Fibroblast of mammary gland (primary cell): ENCODE measurements around the gene CYP2W1.

Experiments
- DNase-seq: peaks from one replicate; pipeline ENCODE4 v3.0.0-alpha.2; 2010; ENCODE audit warnings: low read depth
- H3K4me3 ChIP-seq: 2 replicates; pipeline ENCODE4 v1.5.1; 2011; ENCODE audit warnings: low read depth, mild to moderate bottlenecking, low read length, moderate library complexity; ENCODE audit not compliant: control insufficient read depth
- TF ChIP-seq, protein P1 (sequence below): conservative IDR thresholded peaks from 2 replicates; pipeline ENCODE4 v1.5.1; 2011; ENCODE audit warnings: low read depth, low read length, inconsistent platforms; ENCODE audit not compliant: control insufficient read depth, insufficient read depth

The CYP2W1 gene

DNA sequence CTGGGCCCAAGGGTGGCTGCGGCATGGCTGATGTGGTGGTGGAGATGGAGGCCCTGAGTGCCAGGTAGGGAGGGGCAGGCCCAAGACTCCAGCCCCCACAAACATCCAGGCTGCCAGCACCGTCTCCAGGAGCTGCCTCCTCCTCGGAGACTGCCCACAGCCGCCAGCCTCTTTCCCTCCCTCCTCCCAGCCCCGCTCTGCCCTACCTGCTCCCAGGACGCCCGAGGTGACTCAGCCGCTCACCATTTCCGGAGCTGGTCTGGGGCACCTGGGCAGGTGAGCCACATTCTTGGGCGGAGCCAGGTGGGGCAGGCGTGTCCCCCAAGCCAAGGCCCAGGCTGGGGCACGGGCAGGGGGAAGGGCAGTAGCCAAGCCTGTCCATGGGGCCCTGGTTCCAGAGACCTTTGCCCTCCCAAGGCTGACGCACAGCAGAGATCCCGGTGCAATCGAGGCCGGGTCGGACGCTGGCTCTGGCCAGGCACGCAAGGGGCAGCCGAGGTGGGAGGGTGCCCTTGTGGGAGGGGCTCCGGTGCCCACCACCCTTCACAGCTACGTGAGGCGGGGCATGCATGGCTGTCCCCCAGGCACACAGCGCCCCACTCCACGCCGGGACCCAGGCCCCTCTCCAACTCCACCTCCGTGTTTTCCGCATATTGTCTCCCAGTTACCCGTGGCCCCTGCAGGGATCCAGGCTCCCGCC is 37.3 kb upstream of the CYP2W1 start:
- TF ChIP-seq, protein P1, sequence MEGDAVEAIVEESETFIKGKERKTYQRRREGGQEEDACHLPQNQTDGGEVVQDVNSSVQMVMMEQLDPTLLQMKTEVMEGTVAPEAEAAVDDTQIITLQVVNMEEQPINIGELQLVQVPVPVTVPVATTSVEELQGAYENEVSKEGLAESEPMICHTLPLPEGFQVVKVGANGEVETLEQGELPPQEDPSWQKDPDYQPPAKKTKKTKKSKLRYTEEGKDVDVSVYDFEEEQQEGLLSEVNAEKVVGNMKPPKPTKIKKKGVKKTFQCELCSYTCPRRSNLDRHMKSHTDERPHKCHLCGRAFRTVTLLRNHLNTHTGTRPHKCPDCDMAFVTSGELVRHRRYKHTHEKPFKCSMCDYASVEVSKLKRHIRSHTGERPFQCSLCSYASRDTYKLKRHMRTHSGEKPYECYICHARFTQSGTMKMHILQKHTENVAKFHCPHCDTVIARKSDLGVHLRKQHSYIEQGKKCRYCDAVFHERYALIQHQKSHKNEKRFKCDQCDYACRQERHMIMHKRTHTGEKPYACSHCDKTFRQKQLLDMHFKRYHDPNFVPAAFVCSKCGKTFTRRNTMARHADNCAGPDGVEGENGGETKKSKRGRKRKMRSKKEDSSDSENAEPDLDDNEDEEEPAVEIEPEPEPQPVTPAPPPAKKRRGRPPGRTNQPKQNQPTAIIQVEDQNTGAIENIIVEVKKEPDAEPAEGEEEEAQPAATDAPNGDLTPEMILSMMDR: no peak
- no peak overlapping the region for H3K4me3 ChIP-seq
- no peak for DNase-seq

DNA sequence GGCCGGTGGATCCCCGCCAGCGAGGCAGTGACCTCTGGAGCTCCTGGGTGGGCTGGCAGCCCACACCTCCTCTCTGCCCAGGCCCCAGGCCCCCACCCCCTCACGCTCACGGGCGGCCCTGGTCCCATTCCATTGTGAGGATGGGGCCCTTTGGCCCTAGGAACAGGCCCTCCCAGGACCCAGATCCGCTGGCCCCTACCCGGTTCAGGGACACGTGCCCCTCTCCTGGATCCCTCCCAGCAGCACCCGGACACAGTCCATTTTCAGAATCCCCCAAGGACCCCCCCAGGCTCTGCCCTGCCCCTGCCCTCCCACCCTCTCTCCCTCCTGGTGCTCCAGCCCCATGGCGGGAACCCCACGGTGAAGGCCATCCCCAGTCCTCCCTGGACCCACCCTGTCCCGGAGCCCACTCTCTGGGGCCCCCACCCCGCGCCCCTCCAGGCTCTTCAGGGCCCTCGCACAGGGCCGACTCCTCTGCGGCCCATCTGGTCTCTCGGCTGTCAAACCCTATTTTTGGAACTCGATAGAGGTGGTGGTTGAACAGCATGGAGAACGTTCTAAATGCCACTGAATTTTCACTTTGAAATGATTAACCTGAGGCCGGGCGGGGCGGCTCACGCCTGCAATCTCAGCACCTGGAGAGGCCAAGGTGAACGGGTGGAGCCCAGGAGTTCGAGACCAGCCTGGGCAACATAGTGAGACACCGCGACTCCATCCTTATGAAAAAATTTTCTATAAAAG is 36.6 kb upstream of the CYP2W1 start:
- DNase-seq: no peak
- H3K4me3 ChIP-seq: no peak overlapping the region
- TF ChIP-seq, protein P1: no peak

DNA sequence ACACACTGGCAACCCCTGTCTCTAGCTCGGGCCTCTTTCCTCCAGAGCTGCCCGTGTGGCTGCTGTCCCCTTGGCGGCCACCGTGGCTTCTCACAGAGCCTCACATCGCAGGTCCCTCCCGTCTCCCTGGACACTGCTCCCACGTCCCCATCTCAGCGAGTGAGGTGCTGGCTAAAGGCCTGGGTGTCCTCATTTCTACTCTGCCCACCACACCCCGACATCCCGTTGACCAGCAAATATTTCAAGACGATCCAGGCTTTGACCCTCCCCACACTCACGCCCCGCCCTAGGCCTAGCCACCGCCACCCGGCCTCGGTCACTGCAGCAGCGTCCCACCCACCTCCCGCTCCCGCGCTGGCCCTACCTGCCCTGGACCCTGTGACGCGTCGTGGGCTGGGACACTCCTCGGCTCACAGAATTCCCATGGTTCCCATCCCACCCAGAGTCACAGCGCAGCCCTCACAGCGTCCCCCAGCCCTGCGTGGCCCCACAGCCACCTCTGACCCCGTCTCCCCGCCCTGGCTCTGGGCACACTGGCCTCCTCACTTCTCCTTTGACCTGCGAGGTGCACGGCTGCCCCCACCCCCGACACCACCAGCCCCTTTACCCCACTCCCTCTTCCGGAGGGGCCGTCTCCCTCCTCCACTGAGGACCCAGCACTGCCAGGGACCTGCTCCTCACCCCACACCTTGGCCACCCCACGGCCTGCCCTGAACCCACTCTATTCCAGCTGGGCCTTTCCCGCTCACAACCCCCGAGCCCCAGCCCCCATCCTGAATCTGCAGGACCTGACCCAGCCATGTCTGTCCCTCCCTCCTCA is 35.4 kb upstream of the CYP2W1 start:
- H3K4me3 ChIP-seq: no peak overlapping the region
- DNase-seq: no peak
- TF ChIP-seq, protein P1: no peak

DNA sequence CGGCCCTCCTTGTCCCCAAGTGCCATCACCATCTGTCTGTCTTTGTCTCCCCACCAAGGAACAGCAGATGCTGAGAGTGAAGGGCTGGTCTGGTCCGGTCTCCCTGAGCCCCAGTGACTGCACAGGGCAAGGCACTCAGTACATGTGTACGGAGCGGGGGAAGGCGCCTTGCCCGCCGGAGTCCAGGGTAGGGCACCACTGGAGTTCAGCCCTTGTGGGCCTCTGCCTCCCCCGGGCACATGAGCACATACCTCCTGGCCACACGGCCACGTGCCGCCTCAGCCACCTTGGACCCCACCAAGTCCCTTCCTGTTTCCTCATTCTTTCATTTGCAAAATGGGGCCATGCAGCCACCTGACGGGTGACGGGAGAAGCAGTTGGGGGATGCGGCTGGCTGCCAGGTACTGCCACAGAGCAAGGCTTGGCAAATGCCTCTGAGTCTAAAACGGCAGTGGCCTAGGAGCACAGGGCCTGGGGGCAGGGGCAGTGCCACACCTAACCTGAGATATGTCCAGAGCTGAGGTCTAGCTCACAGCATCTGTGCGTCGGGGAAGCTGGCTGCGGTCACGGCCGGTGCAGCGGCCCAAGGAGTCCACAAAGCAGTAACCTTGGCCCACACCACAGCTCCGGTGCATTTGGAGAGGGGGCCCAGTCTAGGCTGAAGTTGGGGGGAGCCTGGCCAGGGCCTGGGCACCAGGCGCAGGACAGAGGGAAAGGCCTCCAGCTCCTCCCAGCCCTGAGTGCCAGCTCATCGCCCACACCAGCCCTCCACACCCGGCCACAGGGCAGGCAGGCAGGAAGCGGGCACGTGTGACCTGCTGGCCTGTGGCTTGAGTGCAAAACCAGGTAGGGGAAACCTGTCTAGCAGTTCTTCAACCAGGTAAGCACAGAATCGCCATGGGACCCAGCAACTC is 33.7 kb upstream of the CYP2W1 start:
- no peak overlapping the region for H3K4me3 ChIP-seq
- DNase-seq: no peak

DNA sequence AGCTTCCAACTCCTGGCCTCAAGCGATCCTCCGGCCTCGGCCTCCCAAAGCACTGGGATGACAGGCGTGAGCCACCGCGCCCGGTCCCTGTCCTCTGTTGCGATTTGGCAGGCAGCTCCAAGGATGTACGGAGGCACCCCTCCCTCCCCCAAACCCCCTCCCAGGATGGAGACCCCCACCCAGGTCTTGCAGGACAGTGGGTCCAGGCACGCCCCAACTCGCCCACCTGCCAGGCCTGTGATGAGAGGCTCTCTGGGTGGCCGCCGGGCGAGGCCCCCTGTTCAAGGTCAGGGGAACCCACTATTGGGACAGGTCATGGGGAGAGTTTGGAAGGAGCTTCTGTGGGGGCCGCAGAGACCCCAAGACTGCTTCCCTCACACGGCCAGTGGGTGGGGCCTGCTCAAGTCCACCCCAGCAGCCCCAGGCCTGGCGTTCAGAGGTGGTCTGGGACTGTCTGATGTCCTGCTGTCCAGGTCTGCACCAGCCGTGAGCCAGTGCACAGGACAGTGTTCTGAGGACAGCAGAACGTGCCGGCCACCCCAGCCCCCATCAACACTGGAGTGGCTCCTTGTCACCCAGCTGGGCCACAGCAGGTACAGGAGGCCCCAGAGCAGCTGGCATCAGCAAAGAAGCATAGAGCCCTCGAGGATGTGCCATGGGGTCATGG is 31.0 kb upstream of the CYP2W1 start:
- H3K4me3 ChIP-seq: no peak overlapping the region
- DNase-seq: no peak
- TF ChIP-seq, protein P1: no peak

More for the DNA sequence above, 33.7 kb upstream of the CYP2W1 start:
- TF ChIP-seq, protein P1: no peak
